ENCODE results near the gene RPL36.

RPL36 gene

GRCh38 chr19:5690125-5690954 is at the start of gene RPL36:
RPL36 (plus strand) TSS chr19:5690295; CDS start chr19:5690508, 213 bp downstream.
- DNase-seq, result peak; percentile 100

DNA sequence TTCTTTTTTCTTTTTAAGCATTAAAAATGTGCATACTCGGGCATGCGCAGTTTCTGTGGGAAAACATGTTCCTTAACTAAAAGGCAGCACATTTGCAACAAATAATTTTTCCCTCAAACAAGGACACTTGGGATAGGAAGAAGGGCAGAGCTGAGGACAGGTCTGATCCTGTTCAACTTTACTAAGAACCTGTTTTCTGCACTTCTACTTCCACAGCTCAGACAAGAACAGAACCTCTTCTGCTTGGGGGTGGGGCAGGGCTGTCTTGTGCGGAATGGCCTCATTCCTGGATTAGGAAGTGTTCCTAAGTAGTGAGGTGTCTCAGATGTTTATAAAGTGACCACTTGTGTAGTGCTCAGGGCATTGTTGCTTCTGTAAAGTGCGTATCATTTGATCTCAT is 48.9 kb upstream of the RPL36 start:
- DNase-seq, result peak; percentile 0

GRCh38 chr19:5642204-5642603 is 47.9 kb upstream of the RPL36 start:
- DNase-seq, result peak; percentile 4

DNA sequence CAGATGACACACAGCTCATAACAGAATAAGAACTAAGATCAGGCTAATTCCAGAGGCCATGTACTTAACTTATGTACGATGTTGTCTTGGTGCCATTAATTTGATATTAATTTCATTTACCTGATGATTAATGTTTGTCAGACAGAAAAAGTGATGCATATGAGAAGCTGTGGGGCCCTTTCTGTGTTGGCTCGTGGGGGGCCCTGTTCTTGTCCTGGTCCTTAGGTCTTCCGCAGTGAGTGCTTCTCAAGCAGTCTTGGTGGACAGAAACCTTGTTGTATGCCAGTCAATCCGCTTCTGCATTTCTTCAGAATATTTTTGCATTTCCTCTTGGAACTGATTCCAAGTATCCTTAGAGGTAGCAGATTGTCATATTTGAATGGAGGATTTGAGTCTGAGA is 47.0 kb upstream of the RPL36 start:
- DNase-seq, result no peak

- DNase-seq, result no peak
Measured at GRCh38 chr19:5644037-5644436, 46.1 kb upstream of the RPL36 start.

DNA sequence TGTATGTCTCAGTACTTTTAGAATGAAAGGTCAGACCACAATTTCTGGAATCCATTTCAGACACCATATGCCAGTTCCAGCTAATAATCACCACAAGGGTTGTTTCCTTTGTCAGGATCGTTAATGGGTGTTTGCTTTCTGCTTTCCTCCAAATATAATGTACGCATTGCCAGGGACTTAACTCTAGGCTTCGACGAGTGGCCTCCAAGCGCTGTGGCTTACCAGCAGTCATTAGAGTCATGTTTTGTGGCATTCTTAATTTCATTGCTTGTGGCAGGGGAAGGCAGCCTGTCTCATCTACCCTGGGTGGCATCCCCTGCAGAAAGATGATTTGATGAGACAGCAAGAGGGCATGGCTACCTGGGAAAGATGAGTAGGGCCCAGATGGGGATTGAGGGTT is 44.7 kb upstream of the RPL36 start:
- peak; percentile 4 for DNase-seq

DNA sequence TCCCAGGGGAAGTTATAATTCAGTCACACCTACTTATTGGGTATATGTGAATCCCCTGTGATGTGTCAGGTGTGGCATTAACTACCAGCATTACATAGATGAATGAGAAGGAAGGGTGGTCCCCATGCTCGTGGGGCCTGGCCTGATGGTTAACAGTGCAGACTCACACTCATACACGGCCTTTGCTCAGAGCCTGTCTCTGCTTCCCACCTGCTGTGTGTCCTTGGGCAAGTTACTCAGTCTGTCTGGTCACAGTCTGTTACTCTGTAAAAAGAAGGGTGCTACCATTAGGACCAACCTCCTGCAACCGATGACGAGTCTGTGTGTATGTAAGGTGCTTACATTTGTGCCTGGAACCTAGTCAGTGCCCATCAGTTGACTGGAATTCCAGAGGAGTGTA is 43.4 kb upstream of the RPL36 start:
- no peak for DNase-seq

GRCh38 chr19:5648464-5648863 is 41.6 kb upstream of the RPL36 start:
- DNase-seq, result no peak

DNA sequence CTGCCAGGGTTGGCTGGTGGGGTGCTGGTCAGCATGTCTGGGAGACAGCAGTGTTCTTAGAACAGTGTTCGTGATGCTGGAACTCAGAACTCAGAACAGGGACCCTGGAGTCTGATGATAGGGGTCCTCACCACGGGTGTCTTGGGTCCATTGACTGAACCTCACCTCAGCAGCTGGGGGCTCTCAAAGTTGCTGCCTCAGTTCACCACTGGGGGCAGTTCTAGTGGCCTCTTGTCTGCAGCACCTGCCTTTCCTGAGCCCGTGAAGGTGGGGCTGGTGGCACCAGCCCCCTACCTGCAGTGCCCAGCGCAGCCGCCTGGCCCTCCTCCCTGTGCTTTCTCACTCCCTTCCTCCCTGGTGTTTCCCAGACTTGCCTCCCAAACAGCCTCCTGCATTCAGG is 38.7 kb upstream of the RPL36 start:
- DNase-seq, result no peak

- DNase-seq, result no peak
Measured at GRCh38 chr19:5652261-5652660, 37.8 kb upstream of the RPL36 start.

- DNase-seq, result no peak
Measured at GRCh38 chr19:5654931-5655330, 35.2 kb upstream of the RPL36 start.

DNA sequence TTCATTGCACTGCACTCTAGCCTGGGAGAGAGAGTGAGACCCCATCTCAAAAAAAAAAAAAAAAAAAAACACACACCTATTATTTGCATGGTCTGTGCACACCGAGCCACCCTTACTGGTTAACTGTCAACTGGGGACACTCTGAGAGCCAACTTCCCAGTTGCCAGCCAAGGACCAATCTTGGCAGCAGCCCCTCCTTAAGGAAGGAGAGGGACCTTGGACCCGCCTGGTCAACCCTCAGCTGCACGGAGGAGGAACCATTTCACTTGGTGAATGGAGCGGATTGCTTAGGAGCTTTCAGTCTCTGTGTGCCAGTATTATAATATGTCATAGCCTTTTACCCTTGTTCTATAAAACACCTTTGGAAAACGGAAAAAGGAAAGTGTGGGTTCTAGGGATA is 34.7 kb upstream of the RPL36 start:
- DNase-seq, result no peak

DNA sequence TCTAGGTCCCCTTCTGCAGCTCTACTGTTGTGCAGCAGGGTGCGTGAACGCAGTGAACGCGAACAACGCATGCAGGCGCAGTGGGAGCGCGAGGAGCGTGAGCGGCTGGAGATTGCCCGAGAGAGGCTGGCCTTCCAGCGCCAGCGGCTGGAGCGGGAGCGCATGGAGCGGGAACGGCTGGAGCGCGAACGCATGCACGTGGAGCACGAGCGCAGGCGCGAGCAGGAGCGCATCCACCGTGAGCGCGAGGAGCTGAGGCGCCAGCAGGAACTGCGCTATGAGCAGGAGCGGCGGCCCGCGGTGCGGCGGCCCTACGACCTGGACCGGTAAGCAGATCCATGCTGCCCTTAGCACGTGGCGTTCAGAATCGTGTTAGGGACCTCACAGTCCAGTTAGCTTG is 28.6 kb upstream of the RPL36 start:
- DNase-seq, result no peak

GRCh38 chr19:5663904-5664303 is 26.2 kb upstream of the RPL36 start:
- DNase-seq, result no peak

GRCh38 chr19:5664515-5664914 is 25.6 kb upstream of the RPL36 start:
- no peak for DNase-seq

DNA sequence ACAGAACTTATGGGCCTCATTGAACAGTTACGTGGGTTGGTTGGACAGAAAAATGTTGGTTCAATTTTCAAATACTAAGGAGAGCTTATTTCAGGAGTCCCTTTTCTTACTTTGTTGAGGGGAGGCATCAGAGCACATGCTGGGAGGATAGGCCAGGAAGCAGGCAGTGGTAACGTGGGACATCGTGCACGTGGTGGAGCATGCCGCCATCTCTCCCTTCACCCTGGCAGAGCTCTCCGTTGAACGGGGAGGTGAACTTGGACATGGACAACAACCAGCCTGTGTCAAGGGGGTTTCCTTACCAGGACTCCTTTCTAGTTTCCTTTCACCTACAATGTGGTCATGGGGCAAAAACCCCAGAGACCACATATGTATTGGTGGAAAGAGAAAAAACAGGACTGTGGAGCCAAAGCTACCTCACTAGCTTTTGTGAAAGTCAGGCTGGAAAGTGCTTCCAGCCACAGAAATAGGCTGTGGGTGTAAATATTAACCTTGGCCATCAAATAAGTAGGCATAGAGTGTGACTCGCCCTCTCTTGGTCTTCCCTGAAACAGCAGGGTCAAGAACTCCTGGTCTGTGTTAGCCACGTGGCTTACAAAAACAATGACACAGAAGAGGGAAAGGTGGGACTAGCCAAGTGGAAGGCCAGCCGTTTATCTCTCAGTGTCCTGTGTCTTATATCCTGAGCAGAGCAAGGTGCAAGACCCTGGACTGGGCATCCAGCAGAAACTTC is 24.1 kb upstream of the RPL36 start:
- DNase-seq, result no peak

- DNase-seq, result no peak
Measured at GRCh38 chr19:5666921-5667610, 23.0 kb upstream of the RPL36 start.

DNA sequence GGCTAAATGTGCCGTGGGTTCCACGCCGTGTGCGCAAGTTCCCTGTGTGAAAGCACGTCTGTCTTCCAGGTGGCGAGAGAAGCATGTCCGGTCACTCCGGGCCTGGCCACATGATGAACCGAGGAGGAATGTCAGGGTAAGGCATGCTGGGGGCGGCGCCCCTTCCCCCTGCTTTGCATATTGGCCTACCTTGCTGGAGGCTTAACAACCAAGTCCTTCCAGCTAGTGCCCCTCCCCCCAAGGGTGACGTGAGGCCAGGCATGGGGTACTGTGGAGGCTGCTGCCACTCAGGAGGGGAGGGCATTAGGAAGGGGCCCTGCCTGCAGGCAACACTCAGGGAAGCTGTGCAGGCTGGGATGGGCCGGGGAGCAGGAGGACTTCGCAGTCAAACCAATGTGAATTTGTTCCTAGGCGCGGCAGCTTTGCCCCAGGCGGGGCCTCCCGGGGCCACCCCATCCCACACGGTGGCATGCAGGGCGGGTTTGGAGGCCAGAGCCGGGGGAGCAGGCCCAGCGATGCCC is 22.3 kb upstream of the RPL36 start:
- DNase-seq, result no peak

- DNase-seq, result no peak
Measured at GRCh38 chr19:5669212-5669611, 20.9 kb upstream of the RPL36 start.

GRCh38 chr19:5671600-5671999 is 18.5 kb upstream of the RPL36 start:
- no peak for DNase-seq

DNA sequence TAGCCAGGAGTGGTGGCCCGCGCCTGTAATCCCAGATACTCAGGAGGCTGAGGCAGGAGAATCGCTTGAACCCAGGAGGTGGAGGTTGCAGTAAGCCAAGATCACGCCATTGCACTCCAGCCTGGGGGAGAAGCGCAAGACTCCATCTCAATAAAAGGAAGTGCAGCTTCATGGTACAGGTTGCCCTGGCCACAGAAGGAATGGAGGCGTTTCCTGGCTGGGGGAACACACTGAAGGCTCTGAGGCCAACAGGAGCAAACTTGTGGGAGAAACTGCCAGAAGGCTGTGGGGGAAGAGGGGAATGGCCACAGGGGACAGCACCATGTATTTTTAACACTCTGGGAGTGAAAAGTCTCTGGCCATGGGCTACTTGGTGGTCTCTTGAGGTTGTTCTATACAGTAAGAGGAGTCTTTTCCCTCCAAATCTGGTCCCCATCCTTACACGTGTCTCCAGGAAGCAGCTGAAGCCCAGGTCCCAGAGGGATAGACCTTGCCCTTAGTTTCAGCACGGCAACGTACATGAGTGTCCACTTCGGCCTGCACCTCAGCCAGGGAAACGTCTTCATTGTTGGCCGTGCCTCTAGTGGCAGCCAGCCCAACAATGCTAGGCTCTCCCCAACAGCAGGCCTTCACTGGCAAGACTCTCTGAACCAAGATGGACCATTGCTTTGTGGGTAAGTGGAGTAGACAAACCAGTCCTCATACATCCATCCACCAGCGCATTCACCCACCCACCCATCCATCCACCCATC is 17.2 kb upstream of the RPL36 start:
- no peak for DNase-seq

DNA sequence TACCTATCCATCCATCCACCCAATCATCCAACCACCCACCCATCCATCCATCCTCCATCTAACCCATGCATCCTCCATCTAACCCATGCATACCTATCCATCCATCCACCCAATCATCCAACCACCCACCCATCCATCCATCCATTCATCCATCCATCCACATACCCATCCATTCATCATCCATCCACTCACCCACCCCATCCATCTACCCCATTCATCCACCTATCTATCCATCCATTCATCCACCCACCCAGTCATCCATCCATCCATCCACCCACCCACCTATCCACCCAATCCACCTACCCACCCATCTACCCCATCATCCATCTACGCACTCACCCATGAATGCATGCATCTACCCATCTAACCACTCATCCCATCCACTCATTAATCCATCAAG is 16.3 kb upstream of the RPL36 start:
- no peak for DNase-seq

DNA sequence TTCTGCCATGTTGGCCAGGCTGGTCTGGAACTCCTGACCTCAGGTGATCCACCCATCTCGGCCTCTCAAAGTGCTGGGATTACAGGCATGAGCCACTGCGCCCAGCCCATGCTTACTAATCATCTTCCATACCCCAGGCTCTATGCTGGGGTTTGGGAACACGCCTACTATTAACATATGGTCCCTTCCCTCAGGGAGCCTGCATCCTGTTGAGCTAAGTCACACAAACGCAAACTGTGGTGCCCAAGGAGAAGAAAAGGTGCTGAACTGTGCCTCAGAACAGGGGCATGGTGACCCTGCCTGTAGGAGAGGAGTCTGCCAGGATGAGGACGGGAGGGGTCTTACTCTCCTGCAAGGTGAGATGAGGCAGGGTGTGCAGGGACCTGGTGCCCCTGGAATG is 15.4 kb upstream of the RPL36 start:
- DNase-seq, result no peak
